ENCODE results near the gene KLHL36. TPM values are rescaled to one million over a fixed set of nuclear protein-coding genes. Genes with fewer than 3 reads are reported as not detected.
A peak's percentile ranks its signal among the peaks of the same experiment; 100 is the strongest.

Gene KLHL36
- total and polyA plus RNA-seq, 9 of the 15 experiments (the other 6 are each of a cell fraction or from before 2014, with no cell fraction given) = 2.1 to 51.2 (median 18.5) TPM

GRCh38 chr16:84617791-84618580 is 30.3 kb upstream of the KLHL36 start, which contains the start of gene COTL1 (continued):
- TF ChIP-seq STAG1 (CRISPR knock-in tag; IDR thresholded peaks at IDR 0.05; ENCODE audit: borderline replicate concordance) (no peak), EP300 (IDR thresholded peaks at IDR 0.05; ENCODE audit: low read length) (peak; percentile 10; the same call in 1 of the 2 replicates), ZNF75A (CRISPR knock-in tag; IDR thresholded peaks at IDR 0.05) (no peak), SRSF9 (IDR thresholded peaks at IDR 0.05; ENCODE audit: borderline replicate concordance, low read depth, low read length) (no peak), XRCC4 (IDR thresholded peaks at IDR 0.05; ENCODE audit: extremely low read depth, insufficient read depth, insufficient read length) (no peak), ZNF212 (CRISPR knock-in tag; IDR thresholded peaks at IDR 0.05) (no peak), BRD9 (IDR thresholded peaks at IDR 0.05; ENCODE audit: low read depth, partially characterized antibody) (no peak), ZNF253 (CRISPR knock-in tag; conservative IDR thresholded peaks at IDR 0.05) (no peak), ZBTB1 (CRISPR knock-in tag; IDR thresholded peaks at IDR 0.05; ENCODE audit: borderline replicate concordance, low read depth) (0 out of 2 replicates have a peak, but pooled peaks have one; percentile 20), ARID1B (IDR thresholded peaks at IDR 0.05) (peak; percentile 28; the same call in 1 of the 2 replicates), ETV6 (IDR thresholded peaks at IDR 0.05; ENCODE audit: borderline replicate concordance in 1 of 2, low read depth in 2 of 2, low read length in 1 of 2) (peak in 1 of 2 experiments; percentile 31; a peak in 1 of 4 replicates), ETV6 (CRISPR knock-in tag; IDR thresholded peaks at IDR 0.05; ENCODE audit: borderline replicate concordance) (no peak), MCM2 (IDR thresholded peaks at IDR 0.05; ENCODE audit: low read depth) (peak; percentile 61; the same call in 1 of the 2 replicates), SMARCA5 (IDR thresholded peaks at IDR 0.05) (no peak), POLR3G (IDR thresholded peaks at IDR 0.05; ENCODE audit: extremely low read depth, insufficient read length, insufficient replicate concordance) (no peak), IRF2 (CRISPR knock-in tag; IDR thresholded peaks at IDR 0.05) (no peak), ZNF347 (CRISPR knock-in tag; IDR thresholded peaks at IDR 0.05; ENCODE audit: low read depth) (no peak), TCF7 (IDR thresholded peaks at IDR 0.05; ENCODE audit: borderline replicate concordance) (no peak; the same call in 1 of the 2 replicates), MCM5 (IDR thresholded peaks at IDR 0.05; ENCODE audit: low read depth) (no peak), PHB (CRISPR knock-in tag; IDR thresholded peaks at IDR 0.05) (no peak)
- TF ChIP-seq, protein P1, sequence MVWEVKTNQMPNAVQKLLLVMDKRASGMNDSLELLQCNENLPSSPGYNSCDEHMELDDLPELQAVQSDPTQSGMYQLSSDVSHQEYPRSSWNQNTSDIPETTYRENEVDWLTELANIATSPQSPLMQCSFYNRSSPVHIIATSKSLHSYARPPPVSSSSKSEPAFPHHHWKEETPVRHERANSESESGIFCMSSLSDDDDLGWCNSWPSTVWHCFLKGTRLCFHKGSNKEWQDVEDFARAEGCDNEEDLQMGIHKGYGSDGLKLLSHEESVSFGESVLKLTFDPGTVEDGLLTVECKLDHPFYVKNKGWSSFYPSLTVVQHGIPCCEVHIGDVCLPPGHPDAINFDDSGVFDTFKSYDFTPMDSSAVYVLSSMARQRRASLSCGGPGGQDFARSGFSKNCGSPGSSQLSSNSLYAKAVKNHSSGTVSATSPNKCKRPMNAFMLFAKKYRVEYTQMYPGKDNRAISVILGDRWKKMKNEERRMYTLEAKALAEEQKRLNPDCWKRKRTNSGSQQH (CRISPR knock-in tag; IDR thresholded peaks at IDR 0.05) = no peak
- TF ChIP-seq, protein P2, sequence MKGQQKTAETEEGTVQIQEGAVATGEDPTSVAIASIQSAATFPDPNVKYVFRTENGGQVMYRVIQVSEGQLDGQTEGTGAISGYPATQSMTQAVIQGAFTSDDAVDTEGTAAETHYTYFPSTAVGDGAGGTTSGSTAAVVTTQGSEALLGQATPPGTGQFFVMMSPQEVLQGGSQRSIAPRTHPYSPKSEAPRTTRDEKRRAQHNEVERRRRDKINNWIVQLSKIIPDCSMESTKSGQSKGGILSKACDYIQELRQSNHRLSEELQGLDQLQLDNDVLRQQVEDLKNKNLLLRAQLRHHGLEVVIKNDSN (CRISPR knock-in tag; IDR thresholded peaks at IDR 0.05) = no peak
- TF ChIP-seq, protein P3, sequence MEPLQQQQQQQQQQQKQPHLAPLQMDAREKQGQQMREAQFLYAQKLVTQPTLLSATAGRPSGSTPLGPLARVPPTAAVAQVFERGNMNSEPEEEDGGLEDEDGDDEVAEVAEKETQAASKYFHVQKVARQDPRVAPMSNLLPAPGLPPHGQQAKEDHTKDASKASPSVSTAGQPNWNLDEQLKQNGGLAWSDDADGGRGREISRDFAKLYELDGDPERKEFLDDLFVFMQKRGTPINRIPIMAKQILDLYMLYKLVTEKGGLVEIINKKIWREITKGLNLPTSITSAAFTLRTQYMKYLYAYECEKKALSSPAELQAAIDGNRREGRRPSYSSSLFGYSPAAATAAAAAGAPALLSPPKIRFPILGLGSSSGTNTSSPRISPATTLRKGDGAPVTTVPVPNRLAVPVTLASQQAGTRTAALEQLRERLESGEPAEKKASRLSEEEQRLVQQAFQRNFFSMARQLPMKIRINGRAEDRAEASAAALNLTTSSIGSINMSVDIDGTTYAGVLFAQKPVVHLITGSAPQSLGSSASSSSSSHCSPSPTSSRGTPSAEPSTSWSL (CRISPR knock-in tag; IDR thresholded peaks at IDR 0.05; ENCODE audit: borderline replicate concordance) = no peak
- TF ChIP-seq, protein P4, sequence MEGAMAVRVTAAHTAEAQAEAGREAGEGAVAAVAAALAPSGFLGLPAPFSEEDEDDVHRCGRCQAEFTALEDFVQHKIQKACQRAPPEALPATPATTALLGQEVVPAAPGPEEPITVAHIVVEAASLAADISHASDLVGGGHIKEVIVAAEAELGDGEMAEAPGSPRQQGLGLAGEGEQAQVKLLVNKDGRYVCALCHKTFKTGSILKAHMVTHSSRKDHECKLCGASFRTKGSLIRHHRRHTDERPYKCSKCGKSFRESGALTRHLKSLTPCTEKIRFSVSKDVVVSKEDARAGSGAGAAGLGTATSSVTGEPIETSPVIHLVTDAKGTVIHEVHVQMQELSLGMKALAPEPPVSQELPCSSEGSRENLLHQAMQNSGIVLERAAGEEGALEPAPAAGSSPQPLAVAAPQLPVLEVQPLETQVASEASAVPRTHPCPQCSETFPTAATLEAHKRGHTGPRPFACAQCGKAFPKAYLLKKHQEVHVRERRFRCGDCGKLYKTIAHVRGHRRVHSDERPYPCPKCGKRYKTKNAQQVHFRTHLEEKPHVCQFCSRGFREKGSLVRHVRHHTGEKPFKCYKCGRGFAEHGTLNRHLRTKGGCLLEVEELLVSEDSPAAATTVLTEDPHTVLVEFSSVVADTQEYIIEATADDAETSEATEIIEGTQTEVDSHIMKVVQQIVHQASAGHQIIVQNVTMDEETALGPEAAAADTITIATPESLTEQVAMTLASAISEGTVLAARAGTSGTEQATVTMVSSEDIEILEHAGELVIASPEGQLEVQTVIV (CRISPR knock-in tag; IDR thresholded peaks at IDR 0.05; ENCODE audit: borderline replicate concordance) = no peak
